WTC11 (cell line): ENCODE measurements around the gene TRMT11.

ENCODE experiments used
- ESRRA ChIP-seq: sonication (generic); formaldehyde crosslinking; IDR thresholded peaks from 2 replicates; pipeline ENCODE4 v1.8.1; 2022; ENCODE audit warnings: mild to moderate bottlenecking, missing genetic modification reagents, borderline replicate concordance
- MXD4 ChIP-seq: fragments of 250-450 bp; sonication (Bioruptor Pico); IDR thresholded peaks from 2 replicates; pipeline ENCODE4 v1.8.0; 2021; ENCODE audit warnings: mild to moderate bottlenecking, moderate library complexity, borderline replicate concordance
- OVOL2 ChIP-seq: fragments of 250-450 bp; sonication (Bioruptor Pico); IDR thresholded peaks from 2 replicates; pipeline ENCODE4 v1.9.0; 2021; ENCODE audit warnings: mild to moderate bottlenecking, borderline replicate concordance
- TF ChIP-seq, protein P1 (sequence below): fragments of 200-600 bp; IDR thresholded peaks from 2 replicates; pipeline ENCODE4 v1.8.0; 2022; ENCODE audit warnings: antibody characterized with exemption

DNA sequence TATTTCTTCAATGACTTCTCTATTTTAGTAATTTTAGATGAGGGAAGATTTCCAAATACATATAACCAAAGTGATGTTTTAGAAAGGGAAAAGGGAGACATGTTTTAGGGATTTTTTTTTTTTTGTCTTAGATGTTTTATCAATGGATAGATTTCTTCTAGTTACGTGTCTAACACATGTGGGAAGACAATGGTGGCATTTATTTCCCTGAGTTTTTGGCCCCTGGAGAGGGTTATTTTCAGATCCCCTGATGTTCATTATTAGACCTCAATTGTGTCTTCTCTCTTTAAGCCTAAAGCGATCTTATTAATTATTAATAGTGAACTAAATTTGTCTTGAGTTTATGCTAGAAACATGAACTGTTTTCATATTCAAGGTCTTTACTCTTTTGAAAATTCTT, 30.3 kb downstream of the TRMT11 start:
- no peak for TF ChIP-seq OVOL2 (CRISPR knock-in tag)
- TF ChIP-seq MXD4 (CRISPR knock-in tag), result no peak
- no peak for TF ChIP-seq ESRRA (CRISPR knock-in tag)
- TF ChIP-seq, protein P1, sequence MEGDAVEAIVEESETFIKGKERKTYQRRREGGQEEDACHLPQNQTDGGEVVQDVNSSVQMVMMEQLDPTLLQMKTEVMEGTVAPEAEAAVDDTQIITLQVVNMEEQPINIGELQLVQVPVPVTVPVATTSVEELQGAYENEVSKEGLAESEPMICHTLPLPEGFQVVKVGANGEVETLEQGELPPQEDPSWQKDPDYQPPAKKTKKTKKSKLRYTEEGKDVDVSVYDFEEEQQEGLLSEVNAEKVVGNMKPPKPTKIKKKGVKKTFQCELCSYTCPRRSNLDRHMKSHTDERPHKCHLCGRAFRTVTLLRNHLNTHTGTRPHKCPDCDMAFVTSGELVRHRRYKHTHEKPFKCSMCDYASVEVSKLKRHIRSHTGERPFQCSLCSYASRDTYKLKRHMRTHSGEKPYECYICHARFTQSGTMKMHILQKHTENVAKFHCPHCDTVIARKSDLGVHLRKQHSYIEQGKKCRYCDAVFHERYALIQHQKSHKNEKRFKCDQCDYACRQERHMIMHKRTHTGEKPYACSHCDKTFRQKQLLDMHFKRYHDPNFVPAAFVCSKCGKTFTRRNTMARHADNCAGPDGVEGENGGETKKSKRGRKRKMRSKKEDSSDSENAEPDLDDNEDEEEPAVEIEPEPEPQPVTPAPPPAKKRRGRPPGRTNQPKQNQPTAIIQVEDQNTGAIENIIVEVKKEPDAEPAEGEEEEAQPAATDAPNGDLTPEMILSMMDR, result no peak
